Activated T-helper 1 cell treated with Interleukin-2 at 50 U/mL for 16 hours (primary cell): Measurements from ENCODE around the gene EFNA4.
A peak's percentile ranks its signal among the peaks of the same experiment; 100 is the strongest.

Source experiments
- DNase-seq: peaks from one replicate; pipeline ENCODE4 v3.0.0-alpha.2; 2020; ENCODE audit warnings: low read depth

Gene EFNA4

GRCh38 chr1:155052439-155053395, 10.8 kb upstream of the EFNA4 start:
- DNase-seq: no peak

- DNase-seq: no peak
Observed at GRCh38 chr1:155053531-155054105, 9.9 kb upstream of the EFNA4 start.

- DNase-seq: no peak
Observed at GRCh38 chr1:155057104-155057503, 6.4 kb upstream of the EFNA4 start.

- no peak for DNase-seq
Observed at GRCh38 chr1:155057788-155058211, 5.7 kb upstream of the EFNA4 start.

GRCh38 chr1:155060736-155061135, 2.8 kb upstream of the EFNA4 start:
- no peak for DNase-seq

- DNase-seq: peak; percentile 88
Observed at GRCh38 chr1:155061381-155062150, 2.0 kb upstream of the EFNA4 start.

- no peak for DNase-seq
Observed at GRCh38 chr1:155062151-155062686, 1.3 kb upstream of the EFNA4 start.

- DNase-seq: peak; percentile 55
Observed at GRCh38 chr1:155062702-155063411, 683 bp upstream of the EFNA4 start.

- DNase-seq: no peak
Observed at GRCh38 chr1:155064111-155064831, 731 bp downstream of the EFNA4 start.

- DNase-seq: no peak
Observed at GRCh38 chr1:155064832-155065429, 1.4 kb downstream of the EFNA4 start.

GRCh38 chr1:155066777-155067176, 3.2 kb downstream of the EFNA4 start:
- no peak for DNase-seq

- no peak for DNase-seq
Observed at GRCh38 chr1:155068599-155068998, 5.1 kb downstream of the EFNA4 start.

GRCh38 chr1:155069551-155070157, 6.1 kb downstream of the EFNA4 start:
- DNase-seq: no peak

- no peak for DNase-seq
Observed at GRCh38 chr1:155070158-155070621, 6.7 kb downstream of the EFNA4 start.

- peak; percentile 64 for DNase-seq
Observed at GRCh38 chr1:155070721-155071569, 7.4 kb downstream of the EFNA4 start.

GRCh38 chr1:155071701-155072100, 8.2 kb downstream of the EFNA4 start:
- DNase-seq: no peak

GRCh38 chr1:155072531-155073289, 9.2 kb downstream of the EFNA4 start:
- no peak for DNase-seq
